HG03060 (cell line): Measurements from ENCODE around the gene CLEC1B.
A peak's percentile ranks its signal among the peaks of the same experiment; 100 is the strongest.
"Not testable (repeated sequence)": the region's sequence is repeated elsewhere in the genome, so short reads cannot be mapped to it uniquely, and the experiment has no call there.

ENCODE experiments used
- ATAC-seq: cut with Tn5 transposase; IDR thresholded peaks from one replicate; pipeline ENCODE4 v1.9.1; 2021; ENCODE audit warnings: low read depth, moderate number of reproducible peaks; ENCODE audit not compliant: unreplicated experiment

CLEC1B gene

DNA sequence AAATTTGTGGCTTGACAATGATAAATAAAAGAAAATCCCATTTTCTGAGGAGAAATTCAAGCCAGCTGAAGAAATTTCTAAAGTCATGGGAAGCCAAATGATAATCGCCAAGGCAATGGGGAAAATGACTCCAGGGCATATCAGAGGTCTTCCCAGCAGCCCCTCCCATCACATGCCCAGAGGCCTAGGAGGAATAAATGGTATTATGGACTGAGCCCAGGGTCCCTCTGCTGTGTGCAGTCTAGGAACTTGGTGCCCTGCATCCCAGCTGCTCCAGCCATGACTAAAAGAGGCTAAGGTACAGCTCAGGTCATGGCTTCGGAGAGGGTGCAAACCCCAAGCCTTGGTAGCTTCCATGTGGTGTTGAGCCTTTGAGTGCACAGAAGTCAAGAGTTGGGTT lies 23.3 kb downstream of the CLEC1B start:
- ATAC-seq: no peak

DNA sequence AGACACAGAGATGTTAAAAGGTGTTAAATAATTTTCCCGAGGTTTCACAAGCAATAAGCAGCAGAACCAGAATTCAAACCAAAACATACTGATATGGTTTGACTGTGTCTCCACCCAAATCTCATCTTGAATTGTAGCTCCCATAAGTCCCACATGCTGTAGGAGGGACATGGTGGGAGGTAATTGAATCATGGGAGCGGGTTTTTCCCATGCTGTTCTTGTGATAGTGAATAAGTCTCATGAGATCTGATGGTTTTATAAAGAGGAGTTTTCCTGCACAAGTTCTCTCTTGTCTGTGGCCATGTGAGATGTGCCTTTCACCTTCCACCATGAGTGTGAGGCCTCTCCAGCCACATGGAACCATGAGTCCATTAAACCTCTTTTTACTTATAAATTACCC lies 24.2 kb downstream of the CLEC1B start:
- not testable (repeated sequence) for ATAC-seq

DNA sequence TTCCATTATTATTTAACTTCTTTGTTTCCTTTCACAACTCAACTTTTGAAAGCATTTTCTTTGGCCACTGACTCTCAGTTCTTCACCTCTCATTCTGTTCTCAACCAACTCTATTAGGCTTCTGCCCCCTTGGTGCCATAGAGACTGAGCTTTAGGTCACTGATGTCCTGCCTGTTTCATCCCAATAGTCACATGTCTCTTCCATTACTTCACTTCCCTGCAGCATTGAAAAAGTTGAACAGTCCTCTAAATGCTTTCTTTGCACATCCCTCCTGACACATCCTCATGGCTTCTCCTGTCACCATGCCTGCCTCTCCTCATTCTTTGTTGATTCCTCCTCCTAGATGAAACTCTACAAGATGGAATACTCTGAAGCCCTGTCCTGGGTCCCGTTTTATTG lies 25.0 kb downstream of the CLEC1B start:
- no peak for ATAC-seq

DNA sequence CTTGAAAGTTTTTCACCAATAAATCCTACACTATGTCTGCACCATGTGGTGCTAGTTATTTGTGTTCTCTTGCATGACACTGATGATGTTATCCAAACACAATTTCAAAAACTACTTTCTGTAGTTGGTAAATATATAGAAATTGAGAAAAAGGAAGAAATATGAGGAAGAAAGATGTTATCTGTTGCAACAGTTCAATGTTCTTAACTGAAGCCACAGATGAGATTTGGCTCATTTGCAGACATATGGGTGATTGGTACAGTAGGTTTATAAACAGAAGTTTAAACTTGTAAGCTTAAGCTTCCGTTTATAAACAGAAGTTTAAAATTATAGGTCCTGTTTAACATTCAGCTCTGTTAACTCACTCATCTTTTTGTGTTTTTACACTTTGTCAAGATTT lies 27.7 kb downstream of the CLEC1B start, which contains the start of gene CLEC12A:
Gene CLEC12A (plus strand): TSS at position 229 of the 400 bp plus-strand sequence. CDS start 188 bp downstream, outside the sequence.
- ATAC-seq: no peak

- no peak for ATAC-seq
Measured at GRCh38 chr12:9969673-9970072, 29.2 kb downstream of the CLEC1B start.

DNA sequence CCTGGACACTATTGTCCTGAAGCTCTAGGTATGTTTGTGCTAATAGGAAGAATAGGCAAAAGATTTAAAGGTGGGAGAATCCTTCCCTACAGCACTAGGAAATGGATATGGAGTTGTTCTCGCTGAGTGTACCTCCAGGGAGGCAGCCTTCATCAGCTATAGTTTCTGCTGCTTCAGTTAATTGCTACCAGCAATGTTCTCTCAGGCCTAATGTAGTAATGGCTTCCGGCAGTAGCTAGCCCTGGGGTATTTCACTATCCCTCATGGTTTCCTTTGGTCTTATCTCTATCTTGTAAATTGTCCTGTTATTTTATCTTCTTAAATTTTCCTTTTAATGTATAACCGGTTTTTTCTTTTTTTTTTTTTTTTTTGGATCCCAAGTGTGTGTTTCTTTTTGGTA lies 37.0 kb downstream of the CLEC1B start:
- no peak for ATAC-seq

- ATAC-seq: no peak
Measured at GRCh38 chr12:9961106-9961505, 37.8 kb downstream of the CLEC1B start.

DNA sequence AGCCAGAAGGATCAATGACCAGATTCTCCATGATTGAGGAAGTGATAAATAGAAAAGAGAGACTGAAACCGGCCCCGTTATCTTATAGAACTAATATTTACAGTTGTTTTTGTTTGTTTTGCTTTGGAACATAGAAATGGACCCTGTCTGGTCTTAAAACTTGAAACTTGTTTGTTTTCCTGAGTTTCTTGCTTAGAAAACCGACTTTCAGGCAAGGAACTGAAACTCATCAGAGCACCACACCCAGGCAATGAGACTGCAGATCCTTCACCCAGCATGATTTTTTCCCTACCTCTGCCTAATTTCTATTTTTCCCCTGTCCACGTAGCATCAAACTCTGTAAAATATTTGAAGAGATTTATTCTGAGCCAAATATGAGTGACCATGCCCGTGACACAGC lies 38.3 kb downstream of the CLEC1B start:
- no peak for ATAC-seq

DNA sequence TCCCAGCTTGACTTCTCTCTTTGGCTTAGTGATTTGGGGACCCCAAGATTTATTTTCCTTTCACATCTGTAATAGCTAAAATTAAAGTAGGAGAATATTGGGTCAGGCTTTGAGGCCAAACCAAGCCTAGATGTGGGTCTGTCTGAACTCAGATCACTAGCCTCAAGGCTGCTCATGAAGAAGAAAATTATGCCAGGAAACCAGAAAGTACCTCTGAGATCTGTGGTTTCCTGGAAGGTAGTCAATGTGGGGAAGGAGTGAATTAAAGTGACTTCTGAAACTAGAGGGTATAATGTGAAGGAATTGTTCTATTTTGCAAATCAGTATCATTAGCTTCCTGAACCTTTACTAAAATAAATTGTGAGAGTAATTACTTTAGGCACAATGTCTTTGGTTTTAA lies 41.1 kb downstream of the CLEC1B start:
- ATAC-seq: no peak

- ATAC-seq: not testable (repeated sequence)
Measured at GRCh38 chr12:9952954-9953729, 45.8 kb downstream of the CLEC1B start.

DNA sequence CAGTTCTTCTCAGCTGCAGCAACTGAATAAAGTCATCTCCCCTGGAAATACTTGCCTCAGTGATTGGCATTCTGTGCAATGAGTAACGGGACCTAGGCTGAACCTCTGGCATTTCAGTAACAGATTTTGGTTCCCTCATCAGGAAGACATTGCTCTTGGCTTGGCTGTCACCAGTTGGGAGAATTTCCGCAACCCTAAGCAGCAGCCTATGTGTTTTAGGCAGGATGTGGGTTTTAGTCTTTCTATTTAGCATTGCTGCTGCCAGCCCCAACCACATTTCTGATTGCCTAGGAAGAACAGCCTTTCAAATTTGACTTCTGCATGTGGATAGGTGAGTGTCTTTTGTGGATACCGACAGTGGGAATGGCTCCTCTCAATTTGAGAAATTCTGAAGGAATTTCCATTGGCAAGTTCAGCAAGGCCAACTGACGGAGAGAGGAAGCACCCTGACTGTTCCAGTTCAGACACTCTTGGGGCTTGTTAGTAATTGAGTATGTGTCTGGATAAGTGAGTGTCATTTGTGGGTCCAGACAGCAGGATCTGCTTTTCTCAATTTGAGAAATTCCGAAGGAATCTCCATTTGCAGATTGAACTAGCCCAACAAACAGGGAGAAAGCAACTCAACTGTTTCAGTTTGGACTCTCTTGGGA lies 47.8 kb downstream of the CLEC1B start:
- no peak for ATAC-seq

DNA sequence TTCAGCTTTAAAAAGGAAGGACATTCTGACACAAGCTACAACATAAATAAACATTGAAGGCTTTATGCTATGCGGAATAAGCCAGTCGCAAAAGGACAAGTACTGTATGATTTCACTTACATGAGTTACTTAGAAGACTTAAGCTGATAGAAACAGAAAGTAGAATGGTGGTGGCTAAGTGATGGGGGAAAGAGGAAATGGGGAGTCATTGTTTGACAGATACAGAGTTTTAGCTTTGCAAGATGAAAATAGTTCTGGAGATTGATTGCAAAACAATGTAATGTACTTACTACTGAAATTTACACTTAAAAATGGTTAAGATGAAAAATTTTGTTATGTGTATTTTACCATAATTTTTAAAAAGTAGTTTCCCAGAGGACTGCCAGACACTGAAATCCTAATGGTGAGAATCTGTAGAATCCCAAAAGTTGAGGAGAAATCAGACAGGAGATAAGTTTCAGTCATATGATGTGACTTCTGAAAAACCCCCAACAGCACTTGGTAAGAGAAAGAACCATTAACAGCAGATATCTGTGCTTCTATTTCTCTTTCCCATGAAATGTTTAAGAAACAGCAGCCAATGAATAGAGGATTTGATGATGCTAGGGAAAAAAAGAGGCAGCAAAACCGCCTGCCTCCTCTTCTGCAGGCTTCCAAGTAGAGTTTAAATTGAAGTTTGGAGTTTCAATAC lies 50.2 kb downstream of the CLEC1B start:
- peak; percentile 84 for ATAC-seq

GRCh38 chr12:9947674-9948073 lies 51.2 kb downstream of the CLEC1B start:
- no peak for ATAC-seq

DNA sequence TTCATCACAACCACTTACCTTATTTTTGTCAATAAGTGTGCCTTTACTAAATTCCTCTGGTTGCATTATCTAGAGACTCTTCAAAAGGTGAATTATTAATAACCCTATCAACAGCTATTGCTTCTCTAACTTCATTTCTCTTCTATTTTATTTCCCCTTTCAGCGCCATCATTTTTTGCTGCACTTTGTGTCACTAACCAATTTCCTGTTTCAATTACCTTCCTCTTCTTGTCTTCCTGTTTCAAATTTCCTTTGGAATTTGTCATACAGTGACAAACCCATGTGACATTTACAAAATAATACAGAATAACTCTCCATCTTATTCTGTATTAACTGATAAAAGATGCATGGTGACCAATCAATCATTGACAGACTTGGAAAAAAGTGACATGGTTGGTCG lies 54.5 kb downstream of the CLEC1B start:
- no peak for ATAC-seq

GRCh38 chr12:9943240-9943639 lies 55.7 kb downstream of the CLEC1B start:
- ATAC-seq: no peak
